Prostate gland (tissue), 2 donors: ENCODE results near the gene TSPAN32. TPM values are rescaled to one million over a fixed set of nuclear protein-coding genes. Genes with fewer than 3 reads are reported as not detected.
A peak's percentile ranks its signal among the peaks of the same experiment; 100 is the strongest.

Experiments
- DNase-seq: peaks from one replicate; pipeline ENCODE4 v3.0.0-alpha.2; 2019; ENCODE audit warnings: low spot score
- H3K27ac ChIP-seq, 2 donors: fragments of 200-600 bp; sonication (generic); 2 replicates each; pipeline ENCODE4 v1.5.1; 2017 to 2019
- H3K27me3 ChIP-seq: fragments of 200-600 bp; sonication (generic); replicated peaks from 2 replicates; pipeline ENCODE4 v1.5.1; 2019; ENCODE audit not compliant: insufficient read depth
- H3K36me3 ChIP-seq, 2 donors: fragments of 200-600 bp; sonication (generic); 1 replicate in 1 of 2; 2 replicates in 1 of 2; pipeline versions ENCODE4 v1.5.1 to v1.8.1; 2017 to 2019
- H3K4me1 ChIP-seq: fragments of 200-600 bp; sonication (generic); replicated peaks from 2 replicates; pipeline ENCODE4 v1.5.1; 2019
- H3K4me3 ChIP-seq, 2 donors: fragments of 200-600 bp; sonication (generic); 2 replicates each; pipeline ENCODE4 v1.5.1; 2017 to 2019
- H3K9me3 ChIP-seq: fragments of 200-600 bp; sonication (generic); 2 replicates; pipeline ENCODE4 v1.5.1; 2017
- CTCF ChIP-seq, 4 experiments: fragments of 200-600 bp in 2 of 4; fragments of 450-650 bp in 2 of 4; sonication (generic) in 2 of 4; IDR thresholded peaks; 1 replicate in 3 of 4; 2 replicates in 1 of 4; pipeline ENCODE4 v1.5.1; 2016 to 2019; ENCODE audit warnings: antibody characterized with exemption in 4 of 4, mild to moderate bottlenecking in 2 of 4, moderate library complexity in 2 of 4
- POLR2A ChIP-seq: fragments of 450-650 bp; IDR thresholded peaks from one replicate; pipeline ENCODE4 v1.6.1; 2016; ENCODE audit warnings: antibody characterized with exemption, mild to moderate bottlenecking
- POLR2AphosphoS5 ChIP-seq: sonication (generic); formaldehyde crosslinking; IDR thresholded peaks from one replicate; pipeline ENCODE4 v1.6.1; 2017; ENCODE audit warnings: antibody characterized with exemption
- WGBS: methylation state at CpG from one replicate; pipeline ENCODE4 v1.1.5; 2018; 5-methylcytosine and 5-hydroxymethylcytosine counted together
- intact Hi-C: fragments of 100-400 bp; cut with DNase I; formaldehyde crosslinking; loops from one replicate; pipeline ENCODE4 v1.14.2; 2022
- total RNA-seq, 2 donors: library from RNA; depleted of rRNA; stranded (reverse); fragments of >200 nt; gene quantifications; one replicate each; pipeline ENCODE4 v1.1.0, GENCODE V29; 2016

Gene TSPAN32
- total RNA-seq, 2 donors from 2014 or later: not detected

GRCh38 chr11:2320568-2321310 lies 18.9 kb downstream of the TSPAN32 start:
- DNase-seq: no peak
- H3K4me3 ChIP-seq: no peak overlapping the region
- H3K27ac ChIP-seq: no peak overlapping the region
- no peaks in the 10 kb centered on the region for H3K4me1 ChIP-seq
- H3K27me3 ChIP-seq: no peaks in the 10 kb centered on the region
- intact Hi-C loops: no loop called here
- no peaks in the 10 kb centered on the region for H3K9me3 ChIP-seq
- TF ChIP-seq POLR2AphosphoS5 (no peak), CTCF (IDR thresholded peaks at IDR 0.05) (no peak), POLR2A (no peak)
- no peaks in the 10 kb centered on the region for H3K36me3 ChIP-seq
- WGBS: 86% methylated on average over 23 of the region's 23 CpGs

DNA sequence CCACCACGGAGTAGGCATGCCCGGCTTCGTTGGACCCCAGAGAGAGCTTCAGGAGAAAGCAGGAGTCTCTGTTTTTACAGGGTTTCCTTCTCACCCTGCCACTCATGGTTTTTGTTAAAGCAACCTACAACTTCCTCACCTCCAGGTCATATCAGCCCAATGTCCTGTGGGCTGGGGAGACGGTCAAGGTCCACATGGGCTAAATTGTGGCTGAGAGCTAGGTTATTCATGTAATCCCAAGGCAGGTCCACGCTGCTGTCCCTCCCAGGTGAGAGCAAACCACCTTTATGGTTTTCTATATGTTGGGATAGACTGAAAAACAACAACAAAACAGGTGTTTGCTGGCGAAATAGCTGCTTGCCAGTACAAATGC lies 19.5 kb downstream of the TSPAN32 start:
- H3K36me3 ChIP-seq: no peaks in the 10 kb centered on the region
- H3K27me3 ChIP-seq: no peaks in the 10 kb centered on the region
- no peaks in the 10 kb centered on the region for H3K4me1 ChIP-seq
- H3K4me3 ChIP-seq: no peak overlapping the region
- no peaks in the 10 kb centered on the region for H3K9me3 ChIP-seq
- intact Hi-C loops: no loop called here
- 82% methylated on average over 6 of the region's 6 CpGs for WGBS
- DNase-seq: no peak
- no peak overlapping the region for H3K27ac ChIP-seq
- no peak for TF ChIP-seq POLR2A
- no peak for TF ChIP-seq POLR2AphosphoS5
- no peak for TF ChIP-seq CTCF (IDR thresholded peaks at IDR 0.05)

DNA sequence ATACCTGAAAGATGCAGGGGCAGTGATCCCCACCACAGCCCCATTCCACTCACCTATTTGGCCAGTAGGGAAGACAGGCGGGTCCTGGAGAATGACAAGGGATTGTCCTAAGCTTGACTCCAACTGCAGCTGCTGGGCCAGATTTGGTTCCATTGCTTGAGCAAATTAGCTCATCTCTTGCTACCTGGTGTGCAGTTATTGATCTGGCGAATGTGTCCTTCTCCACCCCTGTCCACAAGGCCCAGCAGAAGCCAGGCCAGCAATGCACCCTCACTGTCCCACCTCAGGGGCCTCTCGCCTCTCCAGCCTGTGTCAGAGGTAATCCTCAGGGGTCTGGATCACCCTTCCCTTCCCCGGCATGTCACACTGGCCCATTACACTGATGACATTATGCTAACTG lies 23.3 kb downstream of the TSPAN32 start:
- H3K4me3 ChIP-seq: no peak overlapping the region
- H3K27me3 ChIP-seq: no peaks in the 10 kb centered on the region
- DNase-seq: no peak
- intact Hi-C loops: no loop called here
- H3K27ac ChIP-seq: peak overlapping the region; percentile 5 to 50
- H3K36me3 ChIP-seq: no peaks in the 10 kb centered on the region
- H3K9me3 ChIP-seq: no peaks in the 10 kb centered on the region
- no peaks in the 10 kb centered on the region for H3K4me1 ChIP-seq
- TF ChIP-seq POLR2A (no peak), CTCF (IDR thresholded peaks at IDR 0.05) (no peak), POLR2AphosphoS5 (no peak)
- WGBS: 93% methylated on average over 4 of the region's 4 CpGs

- Histone ChIP-seq H3K9me3 (no peaks in the 10 kb centered on the region), H3K4me1 (no peaks in the 10 kb centered on the region), H3K27ac (peak overlapping the region; percentile 46 to 50), H3K27me3 (no peaks in the 10 kb centered on the region), H3K36me3 (no peaks in the 10 kb centered on the region), H3K4me3 (no peak overlapping the region)
- TF ChIP-seq POLR2AphosphoS5 (peak; percentile 93), CTCF (IDR thresholded peaks at IDR 0.05) (no peak)
- peak; percentile 89 for DNase-seq
- intact Hi-C loops: no loop called here
- WGBS: 18% methylated on average over 2 of the region's 2 CpGs
Observed at GRCh38 chr11:2325719-2326118, 23.9 kb downstream of the TSPAN32 start.

DNA sequence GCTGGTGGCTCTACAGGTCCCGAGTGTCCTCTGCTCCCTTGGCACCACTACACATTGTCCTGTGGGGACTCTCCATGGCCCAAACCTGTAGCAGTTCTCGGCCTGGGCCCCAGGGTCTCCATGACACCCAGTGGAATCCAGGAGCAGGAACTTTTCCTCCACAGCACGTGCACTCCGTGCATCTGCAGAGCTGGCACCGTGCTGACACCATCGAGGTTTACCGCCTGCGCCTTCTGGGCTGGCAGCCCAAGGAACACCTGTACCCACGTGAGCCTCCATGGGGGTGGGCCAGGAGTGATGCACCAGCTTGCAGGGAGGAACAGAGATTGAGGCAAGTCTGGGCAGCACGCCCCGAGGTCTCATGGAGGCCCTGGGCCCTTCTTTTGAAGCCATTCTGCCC lies 25.2 kb downstream of the TSPAN32 start:
- Histone ChIP-seq H3K4me1 (no peaks in the 10 kb centered on the region), H3K27me3 (no peaks in the 10 kb centered on the region), H3K27ac (no peak overlapping the region), H3K36me3 (no peaks in the 10 kb centered on the region), H3K4me3 (no peak overlapping the region), H3K9me3 (no peaks in the 10 kb centered on the region)
- TF ChIP-seq POLR2A (no peak), CTCF (IDR thresholded peaks at IDR 0.05) (no peak), POLR2AphosphoS5 (peak; percentile 7)
- WGBS: 53% methylated on average over 11 of the region's 11 CpGs
- intact Hi-C loops: no loop called here
- no peak for DNase-seq
